NCI-H446 treated with DMSO at 0.1 percent for 48 hours (cell line): ENCODE data around the gene AAK1.
A peak's percentile ranks its signal among the peaks of the same experiment; 100 is the strongest.
"Not testable (repeated sequence)": the region's sequence is repeated elsewhere in the genome, so short reads cannot be mapped to it uniquely, and the experiment has no call there.

ENCODE experiments used
- DNase-seq: peaks from one replicate; lab custom pipeline; 2025; lab: John Stamatoyannopoulos, UW

Gene AAK1

DNA sequence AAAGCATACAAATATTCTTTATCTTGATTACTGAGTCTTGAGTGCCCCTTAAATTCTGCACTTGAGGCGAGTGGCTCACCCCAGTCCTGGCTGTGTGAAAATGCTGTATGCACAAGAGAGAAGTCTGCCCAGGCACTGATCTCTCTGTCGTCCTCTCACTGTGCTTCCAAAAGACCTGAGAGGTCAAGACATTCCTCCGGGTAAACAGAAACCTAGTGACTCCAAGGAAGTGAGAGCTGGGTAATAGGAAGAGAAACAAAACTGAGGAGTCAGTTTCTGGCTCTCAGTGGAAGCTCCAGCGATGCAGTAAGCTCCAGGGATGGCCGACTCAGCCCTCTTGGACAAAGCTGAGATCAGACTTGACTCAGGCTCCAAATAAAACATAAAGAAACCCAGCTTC is 70.9 kb downstream of the AAK1 start:
- DNase-seq = no peak

DNA sequence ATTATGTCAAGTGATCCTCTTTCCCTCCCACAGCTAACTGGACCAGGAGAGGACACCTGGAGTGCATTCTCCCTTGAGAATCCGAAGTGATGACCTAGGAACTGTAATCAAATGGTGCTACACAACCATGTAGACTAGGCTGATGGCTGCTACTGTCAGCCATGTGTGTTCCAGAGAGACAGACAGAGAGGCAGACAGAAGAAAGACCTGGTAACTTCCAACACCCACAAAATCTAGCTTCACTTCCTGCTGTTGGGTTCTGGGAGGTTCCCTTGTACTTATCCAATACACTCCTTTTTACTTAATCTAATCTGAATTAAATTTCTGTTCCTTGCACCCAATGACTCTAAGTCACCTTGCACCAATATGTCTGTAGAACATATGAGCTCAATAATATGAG is 72.3 kb downstream of the AAK1 start:
- DNase-seq = no peak

DNA sequence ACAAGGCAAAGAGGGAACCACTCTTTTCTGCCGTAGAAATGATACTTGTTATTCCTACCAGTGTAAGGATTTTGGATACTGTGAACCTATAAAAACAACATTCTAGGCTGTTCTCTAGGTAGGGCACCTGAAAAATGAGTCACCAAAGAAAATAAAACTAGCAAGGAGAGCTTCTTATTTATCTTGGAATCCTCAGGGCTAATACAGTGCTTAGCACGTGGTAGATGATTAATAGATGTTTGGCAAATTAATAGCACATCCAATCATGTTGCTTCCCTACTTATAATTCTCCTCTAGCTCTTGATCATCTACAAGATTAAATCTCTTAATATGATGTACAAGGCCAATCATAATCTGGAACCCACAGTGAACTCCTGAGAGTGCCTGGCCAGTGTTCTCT is 73.1 kb downstream of the AAK1 start:
- no peak for DNase-seq

- DNase-seq = no peak
These were observed 75.6 kb downstream of the AAK1 start for GRCh38 chr2:69567909-69568300.

DNA sequence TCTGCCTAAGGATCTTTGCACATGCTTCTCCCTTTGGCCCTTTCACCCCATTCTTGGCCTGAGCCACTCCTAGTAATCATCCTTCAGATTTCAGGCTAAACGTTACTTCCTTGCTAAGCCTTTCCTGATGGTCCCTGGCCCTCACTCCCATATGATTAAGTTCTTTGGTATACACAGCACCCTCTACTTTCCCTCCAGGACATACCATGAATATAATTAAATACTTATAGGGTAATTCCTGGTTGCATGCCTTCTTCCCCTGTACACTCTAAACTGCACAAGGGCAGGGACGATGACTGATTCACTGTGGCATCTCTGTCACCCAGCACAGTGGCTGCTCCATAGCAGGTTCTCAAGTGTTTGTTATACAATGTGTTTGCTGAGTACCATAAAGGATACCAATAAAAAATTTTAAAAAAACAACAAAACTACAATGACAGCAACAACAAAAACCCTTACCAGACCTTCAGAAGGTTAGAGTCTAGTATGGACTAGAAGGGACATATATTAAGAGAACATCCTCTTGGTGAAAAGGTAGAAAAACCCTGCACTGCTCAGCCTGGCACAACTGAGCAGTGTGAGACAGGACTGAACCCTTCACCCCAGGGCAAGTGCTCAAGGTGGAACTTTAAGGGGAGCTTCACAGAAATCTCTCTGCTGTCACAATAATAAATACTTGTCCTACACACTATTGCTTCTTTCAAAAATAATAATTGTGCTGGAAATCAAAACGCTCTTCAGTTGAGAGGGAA is 76.2 kb downstream of the AAK1 start:
- DNase-seq = no peak

DNA sequence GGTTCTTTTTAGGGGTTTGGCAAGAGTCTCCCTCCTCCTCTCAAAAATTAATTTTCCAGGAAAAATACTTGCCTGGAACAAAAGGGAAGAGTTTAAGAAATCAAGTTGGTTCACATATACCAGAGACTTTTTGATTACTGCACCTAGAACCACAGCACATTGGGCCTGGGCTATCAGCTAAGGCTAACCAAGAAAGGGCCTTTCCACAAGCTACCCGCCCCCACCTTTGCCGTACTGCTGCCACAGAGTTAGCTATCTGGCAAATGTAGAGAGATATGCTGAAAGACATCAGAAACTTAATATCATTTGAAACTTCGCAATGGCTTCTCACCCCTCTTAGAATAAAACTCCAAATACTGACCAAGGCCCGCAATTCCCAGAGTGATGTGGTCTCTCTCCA is 76.9 kb downstream of the AAK1 start:
- no peak for DNase-seq

DNA sequence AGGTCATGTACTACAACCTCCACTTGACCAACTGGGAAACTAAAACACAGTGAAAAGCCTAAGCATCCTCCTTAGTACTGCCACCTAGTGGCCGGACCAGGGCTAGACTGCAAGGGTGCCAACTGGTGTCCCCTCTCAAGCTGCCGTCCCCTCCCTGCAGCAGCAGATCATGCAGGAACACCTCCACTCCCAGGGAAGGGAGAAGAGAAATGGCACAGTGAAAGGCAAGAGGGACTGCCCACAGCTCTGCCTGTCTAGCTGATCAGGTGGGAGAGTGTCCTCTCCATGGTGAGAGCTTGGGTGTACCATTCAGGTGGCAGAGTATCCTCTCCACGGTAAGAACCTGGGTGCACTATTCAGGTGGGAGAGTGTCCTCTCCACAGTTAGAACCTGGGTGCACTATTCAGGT is 78.1 kb downstream of the AAK1 start:
- no peak for DNase-seq

DNA sequence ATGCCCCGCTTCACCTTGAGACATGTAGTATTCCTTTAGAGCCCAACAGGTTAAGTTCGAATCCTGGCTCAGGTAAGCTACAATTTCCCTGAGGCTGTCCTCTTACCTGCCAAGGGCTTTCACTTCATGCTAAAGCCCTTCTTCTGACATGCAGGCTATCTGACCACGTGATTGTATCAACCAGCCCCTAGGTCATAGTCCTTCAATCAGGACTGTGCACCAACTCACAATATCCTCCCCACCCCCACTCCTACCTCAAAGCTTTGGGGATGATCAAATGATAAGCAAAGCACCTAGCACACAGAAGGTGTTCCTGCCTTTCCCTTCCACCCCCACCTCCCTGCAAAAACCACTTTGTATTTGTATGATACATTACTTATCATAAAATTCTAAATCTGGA is 78.9 kb downstream of the AAK1 start:
- DNase-seq = no peak

DNA sequence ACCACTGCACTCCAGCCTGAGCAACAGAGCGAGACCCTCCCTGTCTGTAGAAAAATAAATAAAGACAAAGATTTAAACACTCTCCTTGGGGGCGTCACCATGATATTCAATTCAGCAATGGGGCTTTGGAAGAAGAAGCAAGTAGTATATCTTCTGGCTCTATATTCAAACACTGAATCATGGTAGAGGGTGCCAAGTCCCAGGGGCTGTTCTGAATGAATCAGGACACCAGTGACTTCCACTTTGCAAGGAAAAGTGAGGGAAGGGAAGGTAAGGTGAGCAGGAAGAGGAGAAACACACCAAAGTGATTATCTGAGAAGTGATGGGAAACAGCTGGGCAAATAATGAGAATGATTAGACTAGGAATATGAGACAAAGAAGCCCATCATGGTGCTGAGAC is 80.5 kb downstream of the AAK1 start:
- DNase-seq = no peak

GRCh38 chr2:69561101-69561500 is 82.4 kb downstream of the AAK1 start:
- no peak for DNase-seq

GRCh38 chr2:69560147-69560482 is 83.4 kb downstream of the AAK1 start:
- DNase-seq = no peak

DNA sequence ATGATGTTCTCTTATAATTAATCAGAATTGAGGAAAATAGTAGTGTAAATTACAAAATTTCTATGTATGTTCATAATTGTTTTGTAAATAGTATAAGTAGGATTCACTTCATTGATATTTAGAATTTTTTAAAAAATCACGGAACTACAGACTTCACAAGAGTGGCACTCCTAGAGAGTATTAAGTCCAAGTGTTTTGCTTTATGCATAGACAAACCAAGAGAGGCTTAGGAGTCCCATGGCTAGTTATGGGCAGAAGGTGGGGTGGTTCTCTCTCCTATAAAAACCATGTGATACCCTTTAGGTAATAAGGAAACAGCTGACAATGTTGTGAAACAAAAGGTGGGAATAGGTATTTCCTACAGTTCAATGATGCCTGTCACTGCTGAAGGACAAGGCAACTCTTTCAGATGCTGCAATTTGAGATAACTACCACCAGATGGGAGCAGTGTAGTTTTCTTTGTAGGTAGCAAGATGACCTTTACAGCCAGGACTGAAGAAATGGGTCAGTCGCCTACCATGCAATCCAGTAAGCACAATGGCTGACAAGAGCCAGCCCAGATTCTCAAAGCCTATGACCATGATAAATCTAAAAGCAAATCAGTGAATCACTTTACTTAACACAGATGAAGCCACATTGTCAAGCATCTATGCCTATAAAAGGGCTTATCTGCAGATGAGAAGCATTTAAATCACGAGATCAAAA is 83.9 kb downstream of the AAK1 start:
- peak; percentile 14 for DNase-seq

- DNase-seq = no peak
These were observed 87.5 kb downstream of the AAK1 start for GRCh38 chr2:69556008-69556407.

GRCh38 chr2:69554981-69555380 is 88.6 kb downstream of the AAK1 start:
- DNase-seq = no peak

GRCh38 chr2:69554568-69554967 is 89.0 kb downstream of the AAK1 start:
- no peak for DNase-seq

DNA sequence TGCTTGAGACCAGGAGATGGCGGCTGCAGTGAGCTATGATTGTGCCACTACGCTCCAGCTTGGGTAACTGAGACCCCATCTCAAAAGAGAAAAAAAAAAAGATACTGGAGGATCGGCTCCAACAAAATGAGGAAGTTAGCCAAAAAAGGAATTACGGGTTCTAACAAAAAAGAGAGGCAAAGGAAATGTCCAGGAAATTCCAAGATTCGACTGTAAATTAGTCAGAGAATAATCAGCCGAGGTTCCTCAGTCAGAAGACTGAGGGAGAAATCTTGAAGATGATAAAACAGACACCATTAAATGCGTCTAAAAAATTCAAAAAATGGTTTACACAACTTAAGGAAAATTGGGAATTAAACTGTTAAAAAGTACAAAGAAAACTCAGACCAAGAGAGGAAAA is 89.5 kb downstream of the AAK1 start:
- no peak for DNase-seq

GRCh38 chr2:69550511-69550910 is 93.0 kb downstream of the AAK1 start:
- not testable (repeated sequence) for DNase-seq

DNA sequence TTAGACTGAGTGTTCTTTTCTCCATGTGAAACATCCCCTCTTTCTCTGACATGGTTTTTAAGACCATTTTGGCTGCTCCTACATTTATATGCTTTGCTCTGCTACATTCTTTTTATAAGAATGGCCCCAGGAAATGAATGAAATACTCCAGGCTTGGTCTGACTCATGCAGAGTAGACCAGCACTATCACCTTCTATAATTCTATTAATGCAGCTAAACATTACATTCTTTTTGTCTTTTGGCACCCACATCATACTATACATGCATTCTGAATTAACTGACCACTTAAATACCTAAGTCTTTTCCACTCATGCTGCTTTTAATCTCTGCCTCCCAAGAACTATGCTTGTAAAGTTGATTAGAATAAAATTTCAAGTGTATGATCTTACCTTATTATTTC is 94.1 kb downstream of the AAK1 start:
- DNase-seq = no peak

- DNase-seq = no peak
These were observed 95.4 kb downstream of the AAK1 start for GRCh38 chr2:69547984-69548715.

DNA sequence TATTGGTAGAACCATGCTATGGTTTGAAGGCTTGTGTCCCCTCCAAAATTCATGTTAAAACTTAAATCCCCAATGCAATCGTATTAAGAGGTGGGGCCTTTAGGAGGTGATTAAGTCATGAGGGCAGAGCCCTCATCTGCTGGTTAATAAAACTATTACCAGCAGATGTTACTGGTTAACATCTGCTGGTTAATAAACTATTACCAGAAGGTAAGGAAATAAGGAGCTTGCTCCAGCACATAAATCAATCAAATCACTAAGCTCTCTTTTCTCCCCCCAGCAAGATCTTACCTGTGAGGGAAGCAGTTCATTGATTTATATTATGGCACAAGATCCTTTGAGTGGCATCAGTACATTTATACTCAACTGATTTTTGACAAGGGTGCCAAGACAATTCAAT is 96.9 kb downstream of the AAK1 start:
- DNase-seq = no peak

- no peak for DNase-seq
These were observed 98.0 kb downstream of the AAK1 start for GRCh38 chr2:69545477-69545932.

DNA sequence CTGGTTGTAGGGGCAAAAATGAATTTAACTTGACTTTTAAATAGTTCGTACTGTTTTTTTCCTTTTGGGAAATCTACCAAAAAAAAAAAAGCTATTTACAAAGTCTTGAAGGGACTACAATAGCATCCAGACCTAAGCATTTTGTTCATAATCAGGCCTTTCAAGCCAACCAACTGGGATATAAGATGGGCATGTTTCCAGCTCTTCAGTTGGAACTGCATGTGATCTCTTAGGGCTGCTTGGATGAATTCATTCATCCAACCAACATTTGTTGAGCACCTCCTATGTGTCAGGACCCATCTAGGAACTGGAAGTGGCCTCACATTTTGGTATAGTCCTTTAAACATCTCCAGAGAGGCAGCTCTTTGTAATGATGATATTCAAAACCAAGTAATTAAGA is 98.6 kb downstream of the AAK1 start:
- DNase-seq = no peak

DNA sequence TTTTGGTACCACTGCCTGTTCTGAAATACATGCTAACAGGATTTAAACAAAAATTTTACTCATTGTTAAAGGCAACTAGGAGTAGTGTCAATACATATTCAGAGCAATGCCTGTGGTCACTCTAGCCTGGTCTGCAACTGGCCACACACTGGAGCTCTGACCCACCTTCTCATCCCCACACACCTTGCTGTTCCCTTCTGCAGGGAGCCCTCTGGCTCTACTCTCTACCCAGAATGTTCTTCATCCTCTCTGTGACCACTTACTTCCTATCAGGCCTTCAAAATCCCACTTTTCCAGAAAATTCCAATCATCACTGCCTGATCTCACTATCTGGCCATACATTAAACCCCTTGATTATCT is 104.0 kb downstream of the AAK1 start:
- DNase-seq = no peak
